K562 (cell line): ENCODE results near the gene GATA5.

Experiments
- CTCF ChIP-seq, 3 experiments: IDR thresholded peaks in 2 of 3; conservative IDR thresholded peaks in 1 of 3; 2 replicates each; pipeline ENCODE4 v1.5.1; 2011 to 2012; ENCODE audit warnings: low read length in 3 of 3, mild to moderate bottlenecking in 3 of 3, control low read depth in 2 of 3, improper control_type of control experiment in 1 of 3, inconsistent platforms in 1 of 3, low read depth in 1 of 3, mixed read lengths in 1 of 3, moderate library complexity in 1 of 3; ENCODE audit not compliant: insufficient read depth in 2 of 3
- ETS1 ChIP-seq: conservative IDR thresholded peaks from 2 replicates; pipeline ENCODE4 v1.6.1; 2011; ENCODE audit warnings: low read depth, mild to moderate bottlenecking, low read length; ENCODE audit not compliant: control insufficient read depth
- EZH2 ChIP-seq: IDR thresholded peaks from 2 replicates; pipeline ENCODE4 v1.6.1; 2012; ENCODE audit warnings: low read depth, mild to moderate bottlenecking, inconsistent platforms, low read length, borderline replicate concordance
- POLR2AphosphoS5 ChIP-seq: IDR thresholded peaks from 2 replicates; pipeline ENCODE4 v1.6.1; 2011; ENCODE audit warnings: mild to moderate bottlenecking, low read depth, low read length, moderate library complexity; ENCODE audit not compliant: control insufficient read depth, insufficient read depth
- POU5F1 ChIP-seq: fragments of 150-350 bp; IDR thresholded peaks from 2 replicates; pipeline ENCODE4 v1.6.1; 2014; ENCODE audit warnings: borderline replicate concordance, low read length, low read depth, mild to moderate bottlenecking; ENCODE audit not compliant: partially characterized antibody
- PREB ChIP-seq: sonication (generic); formaldehyde crosslinking; IDR thresholded peaks from 2 replicates; pipeline ENCODE4 v1.8.1; 2023; ENCODE audit warnings: mild to moderate bottlenecking, missing genetic modification reagents
- SIN3A ChIP-seq, 2 experiments: fragments of 150-350 bp in 1 of 2; IDR thresholded peaks; 2 replicates each; pipeline ENCODE4 v1.6.1; 2011 to 2016; ENCODE audit warnings: borderline replicate concordance in 2 of 2, low read depth in 2 of 2, low read length in 2 of 2, mild to moderate bottlenecking in 2 of 2, moderate library complexity in 2 of 2; ENCODE audit not compliant: control insufficient read depth in 1 of 2
- SREBF1 ChIP-seq: fragments of 150-350 bp; IDR thresholded peaks from 2 replicates; pipeline ENCODE4 v1.6.1; 2014; ENCODE audit warnings: antibody characterized with exemption, low read depth, low read length, borderline replicate concordance
- ZNF347 ChIP-seq: fragments of 450-650 bp; formaldehyde crosslinking; IDR thresholded peaks from 2 replicates; pipeline ENCODE4 v1.4.0; 2020; ENCODE audit warnings: low read depth, mild to moderate bottlenecking, moderate library complexity

DNA sequence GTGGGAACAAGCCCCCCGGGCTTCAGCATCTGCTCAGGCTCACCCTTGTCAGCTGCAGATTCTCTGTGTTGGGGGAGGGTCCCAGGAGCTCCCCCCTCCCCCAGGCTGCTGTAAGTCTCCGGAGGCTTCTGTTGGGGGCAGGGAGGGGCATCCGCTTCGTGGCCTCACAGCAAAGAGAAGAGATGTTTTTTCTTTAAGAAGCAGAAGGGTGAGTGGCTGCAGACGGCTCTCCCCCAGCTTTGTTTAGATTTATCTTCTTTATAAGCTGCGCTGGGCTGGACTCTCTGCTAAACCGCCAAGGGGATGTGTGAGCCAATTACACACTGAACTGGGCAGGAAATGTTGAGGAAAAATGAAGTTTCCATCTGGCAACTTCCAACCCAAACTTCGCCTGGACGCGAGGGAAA is 48.7 kb upstream of the GATA5 start:
- TF ChIP-seq CTCF (IDR thresholded peaks at IDR 0.05 in 2 of 3, conservative IDR thresholded peaks at IDR 0.05 in 1 of 3; ENCODE audit: insufficient read depth in 2 of 3, low read depth in 1 of 3, low read length in 3 of 3) (no peak), POU5F1 (no peak), SIN3A (IDR thresholded peaks at IDR 0.05; ENCODE audit: borderline replicate concordance in 2 of 2, control insufficient read depth in 1 of 2, low read depth in 2 of 2, low read length in 2 of 2) (no peak), ETS1 (no peak), ZNF347 (CRISPR knock-in tag) (no peak), POLR2AphosphoS5 (no peak), EZH2 (no peak), SREBF1 (no peak), PREB (CRISPR knock-in tag) (no peak)
